Frontal cortex (tissue), 4 donors: ENCODE data around the gene NPY5R. TPM values are rescaled to one million over a fixed set of nuclear protein-coding genes. Genes with fewer than 3 reads are reported as not detected.

ENCODE experiments used
- DNase-seq, 2 donors: peaks; one replicate each; pipeline ENCODE4 v3.0.0; 2012; ENCODE audit warnings: low spot score in 2 of 2
- FAIRE-seq: peaks from 2 replicates; lab custom pipeline; 2012; peaks lifted over from hg19 to GRCh38; lab: Jason Lieb, UNC
- total RNA-seq: library from RNA; depleted of rRNA; stranded (reverse); fragments of >200 nt; gene quantifications from one replicate; pipeline ENCODE4 v1.2.3, GENCODE V29; 2014
- donor health status: control.
- donor health status: control.
- donor health status: control.

NPY5R gene
- 39.5 TPM for total RNA-seq

GRCh38 chr4:163343604-163344146 is at the start of gene NPY5R:
Gene NPY5R, plus strand, starts transcription at chr4:163343892. Its CDS starts 6,382 bp downstream, at chr4:163350274.
- FAIRE-seq: no peak
- peak in 1 of 2 donors; percentile 16 for DNase-seq

- FAIRE-seq (no peak), DNase-seq (no peak)
Observed at GRCh38 chr4:163295138-163295537, 48.6 kb upstream of the NPY5R start.

DNA sequence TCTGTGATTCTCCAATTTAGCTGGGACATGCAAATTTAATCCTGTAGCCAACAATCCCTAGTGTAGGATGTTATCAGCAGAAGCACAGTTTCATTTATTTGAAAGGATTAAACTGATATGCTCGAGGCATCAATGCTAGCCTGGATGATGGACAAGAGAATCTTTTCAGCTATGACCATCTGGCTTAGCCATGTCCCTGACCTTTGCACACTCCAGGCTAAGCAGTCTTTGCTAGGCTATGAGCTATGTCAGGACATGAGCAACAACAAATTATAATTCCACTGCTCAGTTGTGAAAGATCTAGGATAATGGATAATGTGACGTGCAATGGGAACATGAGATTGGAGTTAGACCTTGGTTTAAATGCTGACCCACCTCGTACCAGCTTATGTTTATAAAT is 43.2 kb upstream of the NPY5R start:
- no peak for FAIRE-seq
- DNase-seq: no peak

- DNase-seq (no peak), FAIRE-seq (no peak)
Observed at GRCh38 chr4:163303069-163303468, 40.6 kb upstream of the NPY5R start.

GRCh38 chr4:163309466-163309865 is 34.2 kb upstream of the NPY5R start:
- no peak for DNase-seq

GRCh38 chr4:163317110-163317509 is 26.6 kb upstream of the NPY5R start:
- DNase-seq: no peak

More at GRCh38 chr4:163309466-163309865, 34.2 kb upstream of the NPY5R start:
- FAIRE-seq: no peak

DNA sequence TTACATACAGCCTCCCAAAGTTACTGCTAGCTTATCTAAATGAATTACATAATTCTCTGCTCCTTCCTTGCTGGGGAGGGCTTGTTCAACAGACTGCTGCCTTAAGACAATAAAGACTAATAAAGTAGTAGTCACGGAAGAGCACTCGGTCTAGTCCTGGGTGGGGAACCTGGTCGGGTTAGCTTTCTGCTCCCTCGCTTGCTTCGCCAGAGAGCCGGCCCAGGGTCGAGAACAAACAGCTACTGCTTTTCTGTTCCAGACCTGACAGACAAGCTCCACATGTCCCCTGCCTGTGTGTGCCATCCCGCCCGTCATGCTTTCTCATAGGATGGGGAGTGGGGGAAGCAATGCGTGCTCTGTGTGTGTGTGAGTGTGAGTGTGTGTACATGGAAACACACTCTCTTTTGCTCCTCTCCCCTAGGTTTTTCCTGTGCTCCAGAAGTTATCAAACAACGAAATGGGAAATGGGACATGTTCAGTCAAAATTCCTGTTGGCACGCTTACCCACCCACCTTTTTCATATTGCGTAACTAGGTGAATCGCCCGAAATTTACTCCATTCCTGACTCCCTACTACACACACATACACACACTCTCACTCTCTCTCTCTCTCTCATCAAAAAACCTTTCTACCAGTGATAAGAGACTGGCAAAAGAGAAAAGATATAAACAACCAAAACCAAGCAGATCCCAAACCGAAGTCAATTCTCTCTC is 12.6 kb upstream of the NPY5R start:
- FAIRE-seq: no peak
- no peak for DNase-seq

More at GRCh38 chr4:163317110-163317509, 26.6 kb upstream of the NPY5R start:
- FAIRE-seq: no peak

DNA sequence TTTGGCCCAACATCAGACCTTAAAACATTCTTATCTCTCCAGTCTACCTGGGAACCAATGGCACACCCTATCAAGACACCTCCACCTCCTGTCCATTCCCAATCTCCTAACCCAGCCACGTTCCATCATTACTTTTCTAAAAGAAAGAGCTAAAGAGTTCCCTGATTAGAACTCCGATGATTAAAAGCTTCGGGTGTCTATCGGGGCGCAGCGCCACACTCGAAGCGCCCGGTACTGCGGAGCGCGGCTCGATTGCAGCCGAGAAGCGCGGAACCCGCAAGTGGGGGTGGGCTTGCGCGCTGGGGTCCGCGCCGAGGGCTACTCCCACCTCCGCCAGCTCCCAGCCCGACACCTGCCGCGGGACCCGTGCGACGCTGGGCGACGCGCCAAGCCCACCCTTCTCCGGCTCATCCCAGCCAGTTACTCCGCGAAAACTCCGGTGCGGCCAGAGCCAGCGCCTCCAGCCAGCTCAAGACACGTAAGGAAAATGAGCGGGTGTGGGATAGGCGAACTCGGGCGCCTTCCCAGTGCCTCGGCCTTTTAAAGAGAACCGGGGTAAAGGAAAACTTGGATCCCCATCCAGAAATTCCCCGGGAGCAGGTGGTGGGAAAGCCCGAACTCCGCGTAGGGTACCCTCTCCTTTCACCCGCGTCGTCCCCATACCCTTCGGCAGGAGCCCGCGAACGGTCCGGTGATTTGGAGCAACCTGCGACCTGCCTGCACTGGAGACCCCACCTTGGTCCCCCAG is 11.9 kb upstream of the NPY5R start:
- DNase-seq (peak in 1 of 2 donors; percentile 30), FAIRE-seq (no peak)

- DNase-seq (peak; percentile 56 to 69), FAIRE-seq (no peak)
Observed at GRCh38 chr4:163332526-163333406, 10.9 kb upstream of the NPY5R start, which contains the start of gene NPY1R. Gene NPY1R, minus strand, starts transcription at chr4:163332596. Its CDS starts 6,042 bp downstream, at chr4:163326554.

DNA sequence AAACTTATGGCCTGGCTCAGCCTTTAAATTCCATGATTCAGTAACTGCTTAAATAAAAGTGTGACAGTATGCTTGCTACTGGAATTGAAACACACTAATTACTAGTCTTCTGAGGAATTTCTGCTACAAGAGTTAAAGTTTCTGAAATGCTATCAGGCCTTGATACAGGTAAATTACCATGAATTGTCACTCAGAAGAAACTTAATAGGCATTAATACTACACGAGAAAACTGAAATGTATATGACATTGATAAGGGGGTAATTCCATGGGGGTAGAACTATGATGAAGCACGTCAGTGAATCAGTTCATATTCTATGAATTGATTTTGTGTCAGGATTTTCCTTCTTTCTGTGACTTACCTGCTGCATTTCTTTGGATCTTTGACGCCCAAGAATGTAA is 8.3 kb upstream of the NPY5R start:
- no peak for FAIRE-seq

GRCh38 chr4:163344147-163345125 is 744 bp downstream of the NPY5R start:
- DNase-seq (peak in 1 of 2 donors; percentile 16), FAIRE-seq (no peak)

More for the DNA sequence above, 8.3 kb upstream of the NPY5R start:
- DNase-seq: no peak

GRCh38 chr4:163350672-163351071 is 7.0 kb downstream of the NPY5R start:
- no peak for FAIRE-seq
- no peak for DNase-seq

DNA sequence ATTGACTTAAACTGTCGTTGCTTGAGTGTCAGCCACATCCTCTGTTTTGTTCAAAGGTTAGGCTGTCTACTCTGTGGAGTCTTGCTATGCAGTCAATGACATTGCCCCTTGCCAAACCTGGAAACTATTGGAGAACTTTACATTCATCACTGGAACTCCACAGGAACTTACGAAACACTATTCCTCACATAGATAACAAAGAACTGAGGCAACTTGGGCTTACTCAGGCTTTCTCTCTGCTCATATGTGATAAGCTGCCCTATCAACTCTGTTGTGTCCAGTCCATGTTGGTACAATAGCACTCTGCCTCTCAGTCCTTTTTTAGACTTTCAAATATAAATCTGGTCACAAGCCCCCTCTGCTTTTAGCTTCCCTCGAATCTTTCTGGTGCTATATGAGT is 9.4 kb downstream of the NPY5R start:
- no peak for DNase-seq

GRCh38 chr4:163356104-163356503 is 12.4 kb downstream of the NPY5R start:
- FAIRE-seq (no peak), DNase-seq (no peak)

More for the DNA sequence above, 9.4 kb downstream of the NPY5R start:
- no peak for FAIRE-seq

DNA sequence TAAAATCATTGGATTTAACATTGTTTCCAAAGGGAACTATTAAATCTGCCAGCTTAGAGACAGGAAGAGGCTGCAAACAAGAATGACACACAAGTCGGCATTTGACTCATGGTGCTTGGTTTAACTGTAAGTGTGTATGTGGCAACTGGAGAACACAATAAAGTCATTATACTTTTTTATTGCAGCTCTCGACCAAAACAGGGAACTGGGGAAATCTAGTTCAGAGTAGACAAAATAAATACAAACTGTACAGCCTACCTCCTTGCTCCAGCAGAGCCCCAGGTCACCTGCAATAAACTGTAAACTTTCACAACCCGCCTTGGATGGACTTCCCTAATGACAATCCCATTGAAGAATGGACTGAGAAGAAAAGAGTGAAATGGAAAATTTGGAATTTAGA is 24.0 kb downstream of the NPY5R start:
- DNase-seq (no peak), FAIRE-seq (no peak)

DNA sequence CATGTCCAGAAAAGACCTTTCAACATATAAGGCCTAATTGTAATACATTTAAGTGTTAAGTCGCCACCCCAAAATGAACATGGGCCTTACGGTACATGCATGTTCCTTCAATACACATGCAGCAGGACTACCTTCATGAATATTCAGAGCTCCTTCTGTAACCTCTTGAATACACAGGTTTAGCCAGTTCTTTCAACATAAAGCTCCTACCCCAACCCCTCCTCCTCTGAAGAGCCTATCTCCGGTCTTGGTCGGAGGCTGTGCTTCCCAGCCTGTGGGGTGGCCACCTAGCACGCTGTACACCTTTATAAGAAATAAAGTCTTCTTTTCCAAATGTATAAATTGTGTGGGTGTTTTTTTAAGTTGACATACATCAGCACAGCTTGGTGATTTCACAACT is 28.3 kb downstream of the NPY5R start:
- DNase-seq (no peak), FAIRE-seq (no peak)

GRCh38 chr4:163378661-163379060 is 35.0 kb downstream of the NPY5R start:
- DNase-seq (no peak), FAIRE-seq (no peak)

GRCh38 chr4:163380703-163381102 is 37.0 kb downstream of the NPY5R start:
- FAIRE-seq (no peak), DNase-seq (no peak)
